GM18858 (cell line): ENCODE measurements around the gene PLEKHG1.

Experiments
- ATAC-seq: cut with Tn5 transposase; IDR thresholded peaks from one replicate; pipeline ENCODE4 v1.9.1; 2021; ENCODE audit not compliant: unreplicated experiment

The PLEKHG1 gene

DNA sequence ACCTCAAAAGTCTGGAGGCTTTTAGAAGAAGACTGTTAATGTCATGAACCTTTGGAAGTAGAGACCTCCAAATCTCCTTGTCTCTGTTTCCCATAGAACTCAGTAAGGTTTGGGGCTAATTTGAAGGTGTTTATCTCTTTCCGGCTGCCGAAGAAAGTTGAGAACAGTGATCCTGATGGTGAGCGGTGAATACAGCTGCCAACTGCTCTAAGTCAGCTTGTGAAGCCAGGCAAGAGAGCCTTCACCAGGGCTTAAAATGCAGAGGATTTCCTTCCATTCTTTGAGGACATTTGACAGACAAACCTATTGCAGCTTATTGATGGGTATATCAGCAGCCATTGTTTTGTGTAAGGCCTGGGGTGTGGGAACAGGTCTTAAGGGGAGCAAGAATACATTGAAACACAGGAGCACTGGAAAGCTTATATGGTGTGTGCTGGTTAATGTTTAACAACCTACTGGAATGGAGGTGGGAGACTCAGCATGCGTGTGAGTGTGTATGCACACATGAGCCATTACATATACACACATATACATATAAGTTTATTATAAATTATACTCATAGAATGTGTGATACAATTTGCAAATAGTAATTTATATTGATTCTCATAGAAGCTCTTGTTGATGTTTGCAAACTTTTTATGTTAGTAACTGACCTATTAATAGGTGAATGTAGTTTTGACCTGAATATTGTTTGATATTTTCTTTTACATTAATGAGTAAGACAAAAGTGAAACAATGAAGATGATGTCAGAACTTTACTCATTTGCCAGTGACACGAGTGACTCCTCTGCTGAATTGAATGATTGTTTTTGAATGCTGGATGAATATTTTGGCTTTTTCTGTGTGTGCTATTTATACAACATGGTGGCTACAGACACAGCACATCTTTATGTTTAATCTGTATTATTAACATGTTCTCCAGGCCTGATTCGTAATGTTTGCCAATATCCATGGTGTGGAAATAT lies 18.1 kb downstream of the PLEKHG1 start:
- ATAC-seq, result no peak

GRCh38 chr6:150619275-150619674 lies 19.6 kb downstream of the PLEKHG1 start:
- ATAC-seq, result no peak

GRCh38 chr6:150620244-150620643 lies 20.6 kb downstream of the PLEKHG1 start:
- ATAC-seq, result no peak

- ATAC-seq, result no peak
Observed at GRCh38 chr6:150620763-150621162, 21.1 kb downstream of the PLEKHG1 start.

- ATAC-seq, result no peak
Observed at GRCh38 chr6:150622476-150622875, 22.8 kb downstream of the PLEKHG1 start.

DNA sequence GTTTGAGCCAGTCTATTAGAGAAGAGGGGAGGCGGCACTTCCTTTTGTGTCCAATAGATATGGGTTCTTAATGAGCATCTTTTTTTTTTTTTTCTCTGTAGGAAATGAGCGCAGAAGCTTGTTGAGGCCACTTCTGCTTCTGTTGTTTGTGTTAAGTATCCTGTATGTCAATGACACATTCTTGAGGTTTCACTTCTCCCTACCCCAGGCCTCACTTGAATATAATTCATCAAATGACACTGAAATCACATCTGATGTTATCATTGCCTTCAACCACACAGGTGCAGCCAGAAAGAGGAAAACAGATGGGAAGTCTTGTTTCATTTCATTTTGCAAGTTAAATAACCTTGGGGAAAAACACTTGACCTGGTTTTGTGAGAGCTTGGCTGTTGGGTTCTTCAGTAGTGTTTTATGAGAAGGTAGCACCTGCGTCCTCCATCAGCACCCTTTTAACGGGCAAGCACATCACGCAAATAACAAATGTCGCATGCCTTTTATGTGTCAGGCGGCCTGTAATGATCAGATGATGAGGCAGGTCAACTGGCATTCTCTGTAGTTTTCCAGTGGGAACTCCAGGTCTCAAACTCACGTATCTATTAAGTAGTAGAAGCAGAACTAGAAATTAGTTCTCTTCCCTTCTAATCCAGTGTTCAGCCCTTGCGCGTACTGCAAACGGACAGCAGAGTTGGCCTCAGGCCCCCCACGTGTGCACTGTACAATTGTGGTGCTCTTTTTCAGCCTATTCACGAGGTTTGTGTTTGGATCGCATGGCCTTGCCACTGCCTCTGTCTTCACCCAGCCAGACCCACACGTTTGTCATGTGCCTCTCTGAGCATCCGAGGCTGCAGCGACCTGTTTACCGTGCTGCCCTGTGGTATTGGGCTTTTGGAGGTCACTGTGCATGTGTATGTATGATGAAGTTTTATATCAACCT lies 23.5 kb downstream of the PLEKHG1 start:
- ATAC-seq, result peak; percentile 98

DNA sequence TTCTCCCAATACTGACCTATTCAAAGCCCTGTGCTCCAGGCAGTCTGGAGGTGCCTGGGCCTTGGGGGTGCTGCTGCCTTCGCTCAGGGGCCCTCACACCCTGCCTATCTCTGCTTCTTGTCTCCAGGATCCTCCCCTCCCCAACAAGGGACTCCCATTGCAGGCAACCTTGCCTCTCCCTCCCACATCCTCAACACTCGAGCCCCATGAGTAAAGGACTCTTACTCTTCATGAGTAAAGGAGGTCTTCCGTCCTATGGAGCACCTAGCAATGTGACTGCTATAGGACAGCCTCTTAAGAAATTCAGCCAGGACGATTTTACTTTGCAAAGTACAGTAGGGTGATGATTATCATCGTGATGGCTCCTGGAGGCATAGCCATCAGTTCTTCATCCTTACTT lies 24.5 kb downstream of the PLEKHG1 start:
- ATAC-seq, result no peak

DNA sequence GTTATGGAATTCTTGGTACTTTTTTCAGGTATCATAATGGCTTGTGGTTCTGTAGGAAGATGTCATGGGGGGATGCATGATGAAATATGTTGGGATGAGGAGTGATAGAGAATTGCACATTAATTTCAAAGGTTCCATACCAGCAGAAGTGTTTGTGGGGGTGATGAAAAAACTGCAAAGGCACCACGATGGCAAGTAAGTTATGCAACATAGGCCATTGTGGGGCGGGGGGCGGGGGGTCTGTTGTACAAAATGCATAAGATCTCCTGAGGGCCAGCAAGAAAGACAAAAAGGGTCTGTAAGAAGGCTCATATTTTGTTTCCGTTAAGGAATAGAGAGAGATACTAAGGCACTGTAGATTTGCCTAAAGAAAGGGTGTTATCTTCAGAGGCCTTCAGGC lies 26.2 kb downstream of the PLEKHG1 start:
- no peak for ATAC-seq

- ATAC-seq, result no peak
Observed at GRCh38 chr6:150627154-150627553, 27.5 kb downstream of the PLEKHG1 start.

DNA sequence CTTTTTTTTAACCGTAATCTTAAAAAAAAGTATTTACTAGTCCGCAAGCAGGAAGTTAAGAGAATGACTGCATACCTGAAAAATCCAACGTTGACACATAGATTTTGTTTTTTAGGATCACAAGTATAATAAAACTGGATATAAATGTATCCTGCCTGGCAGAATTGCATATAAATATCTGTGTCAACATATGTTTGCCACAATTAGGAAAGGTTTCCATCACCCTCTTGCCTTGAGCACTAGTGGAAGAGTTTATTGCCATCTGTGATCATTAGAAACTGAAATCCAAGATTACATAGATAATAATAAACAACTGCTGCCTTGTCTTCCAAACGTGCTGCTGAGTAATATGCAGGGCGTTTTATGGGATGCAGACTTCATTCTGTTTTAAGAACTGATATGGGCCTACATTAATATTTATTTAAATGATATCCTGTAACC lies 27.9 kb downstream of the PLEKHG1 start:
- ATAC-seq, result no peak

GRCh38 chr6:150628908-150629307 lies 29.2 kb downstream of the PLEKHG1 start:
- no peak for ATAC-seq

DNA sequence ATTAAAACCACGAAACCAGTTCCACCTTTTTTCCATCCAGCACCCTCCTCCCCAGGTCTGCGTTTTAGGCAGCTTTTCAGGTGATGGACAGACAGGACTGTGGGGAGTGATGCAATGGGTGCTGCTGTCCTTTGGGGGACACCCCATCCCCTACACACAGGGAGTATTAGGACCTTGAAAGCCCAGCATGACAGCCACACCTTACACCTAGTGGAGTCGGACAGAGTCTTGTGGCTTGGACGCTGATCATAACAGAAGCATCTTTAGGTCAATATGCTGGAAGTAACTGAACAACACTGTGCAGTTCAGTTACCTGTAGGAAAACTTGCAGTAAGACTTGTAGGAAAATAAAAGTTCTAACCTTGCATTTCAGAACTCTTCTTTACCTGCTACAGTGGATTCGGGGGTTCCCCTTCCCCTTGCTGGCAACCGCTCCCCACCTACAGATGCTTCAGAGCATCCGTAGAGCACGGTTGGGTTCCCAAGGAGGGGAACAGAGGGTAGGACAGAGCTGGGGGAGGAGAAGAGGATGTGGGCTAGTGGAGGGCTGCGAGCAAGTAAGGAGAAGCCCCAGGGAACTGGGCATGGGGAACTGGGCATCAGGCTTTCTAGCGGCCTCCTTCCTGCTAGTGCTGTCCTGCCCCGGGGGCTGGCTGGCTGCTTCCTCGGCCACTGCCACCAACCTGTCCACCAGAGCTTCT lies 31.7 kb downstream of the PLEKHG1 start:
- ATAC-seq, result no peak

- no peak for ATAC-seq
Observed at GRCh38 chr6:150631984-150632642, 32.4 kb downstream of the PLEKHG1 start.

DNA sequence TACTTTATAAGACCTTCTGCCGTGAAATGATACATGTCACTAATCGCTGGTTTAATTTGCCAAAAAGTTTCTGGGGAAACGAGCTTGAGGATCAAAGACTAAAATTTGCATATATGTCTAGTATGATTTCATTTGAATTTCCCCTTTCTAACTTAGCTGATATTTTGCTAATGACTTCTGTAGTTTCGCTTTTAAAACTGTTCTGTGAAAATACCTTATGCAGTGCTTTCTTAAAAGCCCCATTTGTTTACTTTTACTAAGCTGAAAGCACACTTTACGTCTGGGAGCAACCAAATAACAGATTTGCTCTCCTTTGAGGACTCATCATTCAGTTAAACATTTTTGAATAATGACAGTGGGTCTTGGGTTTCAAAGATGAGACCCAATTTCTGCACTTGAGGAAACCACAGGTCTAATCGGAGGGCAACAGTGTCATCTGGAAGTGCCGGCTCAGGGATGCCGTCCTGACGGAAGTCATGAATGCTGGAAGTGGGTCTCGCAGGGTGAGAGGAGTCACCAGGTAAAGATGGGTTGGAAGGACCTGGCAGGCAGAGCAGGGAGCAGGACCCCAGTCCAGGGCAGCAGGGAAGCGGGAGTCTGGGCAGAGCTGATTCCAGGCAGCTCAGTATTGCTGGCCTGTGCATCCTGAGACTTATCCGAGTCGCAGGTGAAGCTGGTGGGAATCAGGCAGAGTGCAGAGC lies 33.2 kb downstream of the PLEKHG1 start:
- ATAC-seq, result peak; percentile 41

DNA sequence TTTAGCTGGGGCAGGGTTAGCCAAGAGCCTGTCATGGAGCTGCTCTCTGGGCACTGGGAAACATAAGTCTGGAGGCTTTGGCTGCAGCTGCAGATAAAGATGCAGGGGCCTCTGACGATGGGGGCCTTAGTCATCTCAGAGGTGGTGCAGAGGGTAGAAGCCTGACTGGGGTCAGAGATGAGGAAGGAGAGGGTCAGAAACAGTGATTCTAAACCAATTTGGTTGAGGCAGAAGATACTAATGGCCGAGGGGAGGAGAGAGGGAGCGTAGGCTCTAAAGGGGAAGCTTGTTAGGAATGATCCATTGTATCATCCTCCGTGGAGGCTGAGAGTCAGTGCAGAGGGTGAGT lies 33.8 kb downstream of the PLEKHG1 start:
- ATAC-seq, result no peak

DNA sequence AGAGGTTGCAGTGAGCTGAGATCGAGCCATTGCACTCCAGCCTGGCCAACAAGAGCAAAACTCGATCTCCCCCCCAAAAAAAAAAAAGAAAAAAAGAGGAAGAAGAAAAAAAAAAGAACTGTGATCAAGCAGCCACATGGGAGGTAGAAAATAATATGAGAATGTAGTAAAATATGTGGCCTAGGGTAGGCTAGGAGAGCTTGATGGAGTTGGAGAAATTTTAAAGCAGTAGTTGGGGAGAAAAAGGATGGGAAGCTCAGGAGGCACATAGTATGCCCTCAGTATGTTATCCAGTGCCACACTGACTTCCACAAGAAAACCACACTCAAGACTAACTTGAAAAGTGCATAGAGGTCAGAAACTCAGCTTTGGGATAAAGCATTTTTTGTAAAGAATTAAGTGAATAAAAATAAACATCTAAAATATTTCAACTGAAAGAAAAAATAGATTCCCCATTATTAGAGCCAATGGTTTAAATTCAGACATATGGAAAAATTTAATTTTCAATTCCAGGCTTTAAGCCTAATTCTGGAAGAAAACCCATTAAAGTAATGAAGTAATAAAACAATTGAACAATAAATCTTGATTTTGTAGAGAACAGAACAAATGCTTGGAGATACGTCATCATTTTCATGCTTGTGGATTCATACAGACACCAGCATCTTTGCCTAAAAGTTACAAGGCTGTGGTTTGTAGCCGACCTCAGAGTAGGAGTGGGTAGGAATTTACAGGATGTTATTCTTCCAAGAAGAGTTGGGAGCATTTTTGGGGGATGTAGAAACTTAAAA lies 34.7 kb downstream of the PLEKHG1 start:
- ATAC-seq, result no peak

- no peak for ATAC-seq
Observed at GRCh38 chr6:150634964-150635292, 35.2 kb downstream of the PLEKHG1 start.

DNA sequence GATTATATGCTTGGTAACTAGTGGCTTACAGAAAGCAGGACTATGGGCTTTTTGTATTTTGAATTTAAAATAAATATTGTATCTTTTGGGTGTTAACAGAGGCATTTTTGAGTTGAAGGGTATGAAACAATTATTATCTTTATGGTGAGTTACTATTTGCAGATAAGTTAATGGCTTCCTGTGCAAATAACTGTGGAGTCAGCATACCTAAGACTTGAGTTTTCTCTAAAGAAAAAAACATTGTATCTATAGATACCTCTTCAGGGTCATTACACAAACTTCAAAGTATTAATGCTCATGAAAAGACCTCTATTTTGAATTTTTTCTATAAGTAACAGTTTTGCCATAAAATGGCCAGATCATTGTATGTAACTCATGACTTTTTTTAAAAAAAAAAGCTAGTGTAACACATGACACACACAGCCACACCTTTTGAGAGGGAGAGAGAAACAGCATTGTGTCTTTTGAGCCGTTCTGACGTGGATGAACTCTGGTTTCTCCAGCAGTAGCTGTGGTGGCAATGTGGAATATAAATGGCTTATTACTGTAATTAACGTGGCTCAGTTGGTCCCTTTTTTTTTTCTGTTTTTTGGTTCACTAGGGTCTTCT lies 36.3 kb downstream of the PLEKHG1 start:
- no peak for ATAC-seq

DNA sequence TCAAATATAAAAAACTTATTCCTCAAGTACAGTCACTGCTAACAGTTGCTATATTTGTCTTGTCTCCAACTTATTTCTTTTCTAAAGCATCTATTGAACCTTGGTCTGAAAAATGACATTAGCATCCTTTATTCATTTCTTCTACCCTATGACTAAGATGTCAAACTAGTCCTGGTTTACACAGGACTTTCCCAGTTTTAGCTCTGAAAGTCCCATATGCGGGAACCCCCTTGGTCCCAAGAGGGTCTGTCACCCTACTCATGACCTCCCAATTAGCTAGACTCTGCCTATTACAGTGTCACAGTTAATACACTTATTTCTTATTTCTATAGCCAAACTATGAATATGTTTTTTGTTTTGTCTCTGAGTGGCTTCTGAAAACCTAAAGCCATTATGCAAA lies 37.1 kb downstream of the PLEKHG1 start:
- ATAC-seq, result no peak
